Astrocyte of the spinal cord (primary cell): ENCODE results near the gene TEPSIN.

Experiments
- DNase-seq: peaks from one replicate; pipeline ENCODE4 v3.0.0; 2011; ENCODE audit warnings: low read depth, low spot score
- H3K4me3 ChIP-seq: 2 replicates; pipeline ENCODE4 v1.5.1; 2011; ENCODE audit warnings: low read depth, mild to moderate bottlenecking, low read length, moderate library complexity
- CTCF ChIP-seq: IDR thresholded peaks from 2 replicates; pipeline ENCODE4 v1.5.1; 2012; ENCODE audit warnings: low read depth, mild to moderate bottlenecking, low read length, inconsistent platforms
- in situ Hi-C: cut with HindIII; loops from 2 replicates; pipeline ENCODE4 v1.10.0; 2017; ENCODE audit warnings: low sequenced_read_pairs

The TEPSIN gene

GRCh38 chr17:81183807-81184206 lies 55.0 kb downstream of the TEPSIN start:
- in situ Hi-C loops: no loop called here
- no peak for TF ChIP-seq CTCF
- no peak overlapping the region for H3K4me3 ChIP-seq
- DNase-seq: no peak

GRCh38 chr17:81183316-81183715 lies 55.5 kb downstream of the TEPSIN start:
- in situ Hi-C loops: no loop called here
- H3K4me3 ChIP-seq: no peak overlapping the region
- DNase-seq: no peak
- TF ChIP-seq CTCF: no peak

GRCh38 chr17:81182596-81182995 lies 56.3 kb downstream of the TEPSIN start:
- in situ Hi-C loops: no loop called here
- TF ChIP-seq CTCF: no peak

GRCh38 chr17:81181811-81182185 lies 57.1 kb downstream of the TEPSIN start:
- TF ChIP-seq CTCF: no peak
- in situ Hi-C loops: no loop called here
- no peak overlapping the region for H3K4me3 ChIP-seq
- no peak for DNase-seq

More at GRCh38 chr17:81182596-81182995, 56.3 kb downstream of the TEPSIN start:
- no peak for DNase-seq
- no peak overlapping the region for H3K4me3 ChIP-seq

GRCh38 chr17:81180836-81181810 lies 57.7 kb downstream of the TEPSIN start:
- in situ Hi-C loops: no loop called here
- TF ChIP-seq CTCF: no peak
- no peak for DNase-seq
- no peak overlapping the region for H3K4me3 ChIP-seq

- no peak for DNase-seq
- H3K4me3 ChIP-seq: no peak overlapping the region
- no peak for TF ChIP-seq CTCF
- in situ Hi-C loops: no loop called here
Observed at GRCh38 chr17:81179861-81180260, 59.0 kb downstream of the TEPSIN start.
